DOHH2 (cell line): ENCODE data around the gene ZNF385B.

Source experiments
- CTCF ChIP-seq: fragments of 200-600 bp; sonication (generic); IDR thresholded peaks from one replicate; pipeline ENCODE4 v1.5.1; 2014; ENCODE audit warnings: antibody characterized with exemption, mild to moderate bottlenecking, low read depth, low read length; ENCODE audit not compliant: poor library complexity, severe bottlenecking
- EZH2phosphoT487 ChIP-seq: fragments of 200-600 bp; sonication (generic); IDR thresholded peaks from 2 replicates; pipeline ENCODE4 v1.6.1; 2017; ENCODE audit warnings: borderline replicate concordance, mild to moderate bottlenecking, antibody characterized with exemption, low read length, moderate library complexity, mixed read lengths

GRCh38 chr2:179533875-179534274 is 327.5 kb downstream of the ZNF385B start:
- TF ChIP-seq CTCF (no peak), EZH2phosphoT487 (no peak)
